ENCODE measurements around the gene NTM. TPM values are rescaled to one million over a fixed set of nuclear protein-coding genes. Genes with fewer than 3 reads are reported as not detected.

The NTM gene
- total and polyA plus RNA-seq, 5 donors, result 35.0 to 148 (median 88.2) TPM

GRCh38 chr11:131851964-131852755 is 481.7 kb downstream of the NTM start:
- H3K9me3 ChIP-seq (ENCODE audit: control insufficient read depth, low read length), result no peaks in the 10 kb centered on the region
- intact Hi-C loops (cut with DNase I), result no loop called here
- H3K27me3 ChIP-seq (ENCODE audit: control insufficient read depth, insufficient read depth), result no peaks in the 10 kb centered on the region
- H3K27ac ChIP-seq (ENCODE audit: low read length), result no peak overlapping the region
- no peaks in the 10 kb centered on the region for H3K4me1 ChIP-seq (ENCODE audit: control insufficient read depth, insufficient read depth, low read length)
- no peak overlapping the region for H3K4me3 ChIP-seq (ENCODE audit: low read length)
- no peak for DNase-seq
- 49% methylated on average over 7 of the region's 7 CpGs for WGBS
- no peak for ATAC-seq

- Histone ChIP-seq H3K9me3 (ENCODE audit: control insufficient read depth, low read length) (no peaks in the 10 kb centered on the region), H3K27ac (ENCODE audit: low read length) (no peak overlapping the region), H3K4me1 (ENCODE audit: control insufficient read depth, insufficient read depth, low read length) (no peaks in the 10 kb centered on the region), H3K4me3 (ENCODE audit: low read length) (no peak overlapping the region), H3K27me3 (ENCODE audit: control insufficient read depth, insufficient read depth) (no peaks in the 10 kb centered on the region)
- no peak for ATAC-seq
- intact Hi-C loops (cut with DNase I), result no loop called here
- DNase-seq, result no peak
- 94% methylated on average over 3 of the region's 3 CpGs for WGBS
Observed at GRCh38 chr11:131852757-131853156, 482.3 kb downstream of the NTM start.

GRCh38 chr11:131854391-131854790 is 484.0 kb downstream of the NTM start:
- intact Hi-C loops (cut with DNase I), result no loop called here
- WGBS, result 77% methylated on average over 4 of the region's 4 CpGs

GRCh38 chr11:131855320-131855719 is 484.9 kb downstream of the NTM start:
- no peak overlapping the region for H3K4me3 ChIP-seq (ENCODE audit: low read length)
- no peak overlapping the region for H3K27ac ChIP-seq (ENCODE audit: low read length)
- DNase-seq (no peak), ATAC-seq (no peak)
- no peaks in the 10 kb centered on the region for H3K27me3 ChIP-seq (ENCODE audit: control insufficient read depth, insufficient read depth)
- intact Hi-C loops (cut with DNase I), result no loop called here
- H3K9me3 ChIP-seq (ENCODE audit: control insufficient read depth, low read length), result no peaks in the 10 kb centered on the region
- H3K4me1 ChIP-seq (ENCODE audit: control insufficient read depth, insufficient read depth, low read length), result no peaks in the 10 kb centered on the region

More at GRCh38 chr11:131854391-131854790, 484.0 kb downstream of the NTM start:
- Histone ChIP-seq H3K27ac (ENCODE audit: low read length) (no peak overlapping the region), H3K27me3 (ENCODE audit: control insufficient read depth, insufficient read depth) (no peaks in the 10 kb centered on the region), H3K4me3 (ENCODE audit: low read length) (no peak overlapping the region), H3K9me3 (ENCODE audit: control insufficient read depth, low read length) (no peaks in the 10 kb centered on the region), H3K4me1 (ENCODE audit: control insufficient read depth, insufficient read depth, low read length) (no peaks in the 10 kb centered on the region)
- DNase-seq (no peak), ATAC-seq (no peak)

- H3K9me3 ChIP-seq (ENCODE audit: control insufficient read depth, low read length), result no peaks in the 10 kb centered on the region
- no peak overlapping the region for H3K4me3 ChIP-seq (ENCODE audit: low read length)
- ATAC-seq, result no peak
- DNase-seq, result no peak
- intact Hi-C loops (cut with DNase I), result no loop called here
- H3K4me1 ChIP-seq (ENCODE audit: control insufficient read depth, insufficient read depth, low read length), result no peaks in the 10 kb centered on the region
- no peaks in the 10 kb centered on the region for H3K27me3 ChIP-seq (ENCODE audit: control insufficient read depth, insufficient read depth)
- 66% methylated on average over 5 of the region's 5 CpGs for WGBS
- H3K27ac ChIP-seq (ENCODE audit: low read length), result no peak overlapping the region
Observed at GRCh38 chr11:131857246-131857645, 486.8 kb downstream of the NTM start.

- no peak for DNase-seq
- intact Hi-C loops (cut with DNase I), result no loop called here
- H3K27ac ChIP-seq (ENCODE audit: low read length), result no peak overlapping the region
- no peak overlapping the region for H3K4me3 ChIP-seq (ENCODE audit: low read length)
- ATAC-seq, result no peak
- WGBS, result 66% methylated on average over 11 of the region's 11 CpGs
- H3K27me3 ChIP-seq (ENCODE audit: control insufficient read depth, insufficient read depth), result no peaks in the 10 kb centered on the region
- H3K4me1 ChIP-seq (ENCODE audit: control insufficient read depth, insufficient read depth, low read length), result no peaks in the 10 kb centered on the region
- H3K9me3 ChIP-seq (ENCODE audit: control insufficient read depth, low read length), result no peaks in the 10 kb centered on the region
Observed at GRCh38 chr11:131858505-131858904, 488.1 kb downstream of the NTM start.

GRCh38 chr11:131859538-131860210 is 489.3 kb downstream of the NTM start:
- intact Hi-C loops (cut with DNase I), result loop anchor here in 3 of 4 donors (10.0 kb wide), 4 partner anchors 265 to 1085 kb away; no protein-coding TSS in a partner anchor
- H3K27me3 ChIP-seq (ENCODE audit: control insufficient read depth, insufficient read depth), result no peaks in the 10 kb centered on the region
- ATAC-seq (peak in 1 of 2 donors; percentile 63), DNase-seq (no peak)
- no peaks in the 10 kb centered on the region for H3K4me1 ChIP-seq (ENCODE audit: control insufficient read depth, insufficient read depth, low read length)
- H3K4me3 ChIP-seq (ENCODE audit: low read length), result no peak overlapping the region
- no peak overlapping the region for H3K27ac ChIP-seq (ENCODE audit: low read length)
- 40% methylated on average over 8 of the region's 8 CpGs for WGBS
- H3K9me3 ChIP-seq (ENCODE audit: control insufficient read depth, low read length), result no peaks in the 10 kb centered on the region

GRCh38 chr11:131864228-131864627 is 493.8 kb downstream of the NTM start:
- Histone ChIP-seq H3K4me1 (ENCODE audit: control insufficient read depth, insufficient read depth, low read length) (no peaks in the 10 kb centered on the region), H3K27me3 (ENCODE audit: control insufficient read depth, insufficient read depth) (no peaks in the 10 kb centered on the region), H3K9me3 (ENCODE audit: control insufficient read depth, low read length) (no peaks in the 10 kb centered on the region), H3K27ac (ENCODE audit: low read length) (no peak overlapping the region), H3K4me3 (ENCODE audit: low read length) (no peak overlapping the region)
- ATAC-seq (no peak), DNase-seq (no peak)
- 70% methylated on average over 5 of the region's 5 CpGs for WGBS
- intact Hi-C loops (cut with DNase I), result loop anchor here in 3 of 4 donors (10.0 kb wide), 4 partner anchors 261 to 1081 kb away; no protein-coding TSS in a partner anchor

- intact Hi-C loops (cut with DNase I), result loop anchor here in 3 of 4 donors (5.0 to 10.0 kb wide), 5 partner anchors 259 to 1079 kb away; no protein-coding TSS in a partner anchor
- no peaks in the 10 kb centered on the region for H3K4me1 ChIP-seq (ENCODE audit: control insufficient read depth, insufficient read depth, low read length)
- ATAC-seq (no peak), DNase-seq (no peak)
- 93% methylated on average over 3 of the region's 3 CpGs for WGBS
- H3K4me3 ChIP-seq (ENCODE audit: low read length), result no peak overlapping the region
- no peak overlapping the region for H3K27ac ChIP-seq (ENCODE audit: low read length)
- no peaks in the 10 kb centered on the region for H3K27me3 ChIP-seq (ENCODE audit: control insufficient read depth, insufficient read depth)
- H3K9me3 ChIP-seq (ENCODE audit: control insufficient read depth, low read length), result no peaks in the 10 kb centered on the region
Observed at GRCh38 chr11:131865860-131866259, 495.4 kb downstream of the NTM start.

GRCh38 chr11:131866535-131867400 is 496.4 kb downstream of the NTM start:
- WGBS, result 78% methylated on average over 17 of the region's 17 CpGs
- Histone ChIP-seq H3K4me1 (ENCODE audit: control insufficient read depth, insufficient read depth, low read length) (no peaks in the 10 kb centered on the region), H3K27me3 (ENCODE audit: control insufficient read depth, insufficient read depth) (no peaks in the 10 kb centered on the region), H3K27ac (ENCODE audit: low read length) (no peak overlapping the region), H3K9me3 (ENCODE audit: control insufficient read depth, low read length) (no peaks in the 10 kb centered on the region), H3K4me3 (ENCODE audit: low read length) (no peak overlapping the region)
- no peak for ATAC-seq
- intact Hi-C loops (cut with DNase I), result loop anchor here in 3 of 4 donors (5.0 to 10.0 kb wide), 5 partner anchors 258 to 1078 kb away; no protein-coding TSS in a partner anchor
- no peak for DNase-seq
